ENCODE measurements around the gene CBLL1. TPM values are rescaled to one million over a fixed set of nuclear protein-coding genes. Genes with fewer than 3 reads are reported as not detected.

CBLL1 gene
- total and polyA plus RNA-seq, 2 of the 4 experiments (the other 2 are of a cell fraction) = 15.6 to 19.0 TPM

DNA sequence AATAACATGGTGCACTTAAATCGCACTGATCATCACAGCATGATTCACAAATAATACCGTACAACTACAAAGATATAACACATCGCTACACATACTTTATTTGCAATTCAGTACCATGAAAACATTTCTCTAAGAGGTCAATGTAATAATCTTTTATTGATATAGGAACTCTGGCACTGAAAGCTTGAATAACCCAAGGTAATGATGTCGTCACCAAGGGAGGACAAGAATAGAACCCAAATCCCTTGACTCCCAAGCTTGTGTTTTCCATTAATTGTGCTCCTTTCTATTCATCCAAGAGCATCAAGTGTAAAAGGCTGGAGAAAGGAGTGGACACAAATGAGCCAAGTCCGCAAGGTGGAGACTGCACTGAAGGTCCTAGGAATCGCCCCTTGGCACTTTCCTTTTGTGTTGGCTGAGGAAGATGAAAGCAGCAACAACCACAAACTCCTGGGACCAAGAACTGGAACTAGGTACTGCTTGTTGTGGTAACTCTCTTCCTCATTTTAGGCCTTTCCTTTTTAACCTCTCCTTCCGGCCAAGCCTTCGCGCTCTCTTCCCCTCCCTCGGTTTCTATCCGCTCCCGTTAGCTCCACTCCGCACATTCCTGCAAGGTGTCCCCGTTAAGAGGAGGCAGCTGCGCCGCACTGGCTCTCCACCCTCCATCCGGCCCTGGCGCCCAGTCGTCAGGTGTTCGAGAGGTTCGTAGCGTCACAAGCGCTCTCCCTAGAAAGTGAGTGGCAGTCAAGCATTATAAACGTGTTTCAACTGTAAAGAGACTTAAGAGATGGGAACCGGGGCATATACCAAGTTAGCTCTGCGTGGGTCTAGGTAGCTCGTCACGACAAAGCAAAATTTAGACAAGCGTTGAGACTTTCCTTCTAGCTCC is 1.0 kb upstream of the CBLL1 start:
- Histone ChIP-seq H2AK5ac (ENCODE audit: low read depth, low read length) (0 out of 2 replicates have a peak overlapping the region, but pooled peaks have one; percentile 1), H2AK9ac (replicated peaks; ENCODE audit: low read depth, low read length, poor library complexity) (peak overlapping the region; percentile 89), H3K4me2 (ENCODE audit: low read depth, low read length) (peak overlapping the region; percentile 74), H3K14ac (replicated peaks; ENCODE audit: low read depth, low read length) (peak overlapping the region; percentile 86), H4K91ac (ENCODE audit: insufficient read depth, low read depth, low read length) (peak overlapping the region; percentile 86), H3K4me1 (ENCODE audit: control insufficient read depth, insufficient read depth, low read length) (peaks cover 8% of the 10 kb centered on the region), H3K27ac (ENCODE audit: insufficient read depth, low read length) (peak overlapping the region; percentile 60), H2AFZ (replicated peaks; ENCODE audit: low read length, poor library complexity) (peak overlapping the region; percentile 99), H2BK20ac (ENCODE audit: low read depth, low read length) (peak overlapping the region; percentile 36; the same call in 1 of the 2 replicates), H3K4me3 (ENCODE audit: insufficient read depth, low read depth, low read length) (peak overlapping the region; percentile 54), H3K56ac (ENCODE audit: extremely low read depth, insufficient read depth, low read length) (peak overlapping the region; percentile 46; the same call in 1 of the 2 replicates), H3K9me3 (ENCODE audit: control insufficient read depth, insufficient read depth, low read length) (no peaks in the 10 kb centered on the region), H4K5ac (ENCODE audit: low read depth, low read length) (peak overlapping the region; percentile 93), H3K27me3 (ENCODE audit: control insufficient read depth, insufficient read depth, low read length) (no peaks in the 10 kb centered on the region), H3K36me3 (ENCODE audit: control insufficient read depth, insufficient read depth, low read length) (no peaks in the 10 kb centered on the region), H3K23ac (ENCODE audit: low read depth, low read length) (peak overlapping the region; percentile 96), H3K79me1 (ENCODE audit: low read depth in 1 of 2, low read length in 2 of 2) (peaks cover 11 to 20% of the 10 kb centered on the region in 2 experiments; a peak in 3 of 4 replicates), H4K8ac (ENCODE audit: low read depth in 2 of 2, low read length in 2 of 2) (peak overlapping the region; percentile 96 to 98), H4K20me1 (ENCODE audit: insufficient read depth, low read length) (peaks cover 24% of the 10 kb centered on the region; the same call in 1 of the 2 replicates), H3K4ac (ENCODE audit: low read depth, low read length) (peak overlapping the region; percentile 88), H3K18ac (ENCODE audit: low read depth, low read length) (peak overlapping the region; percentile 6), H3K9me1 (ENCODE audit: insufficient read depth, low read length) (peaks cover 10% of the 10 kb centered on the region), H2BK5ac (ENCODE audit: low read depth, low read length, poor library complexity, severe bottlenecking) (peak overlapping the region; percentile 48), H2BK120ac (ENCODE audit: low read depth, low read length) (peak overlapping the region; percentile 82), H2BK15ac (ENCODE audit: low read depth, low read length) (peak overlapping the region; percentile 69; the same call in 2 of the 3 replicates), H3K9ac (ENCODE audit: low read depth, low read length) (peak overlapping the region; percentile 68)
- DNase-seq (no peak), ATAC-seq (ENCODE audit: low read depth) (peak; percentile 17)
- TF ChIP-seq NFE2L2 (IDR thresholded peaks at IDR 0.05; ENCODE audit: low read depth, low read length) (no peak), POLR2A (IDR thresholded peaks at IDR 0.05; ENCODE audit: low read depth, low read length) (no peak), CEBPB (IDR thresholded peaks at IDR 0.05; ENCODE audit: low read depth, low read length) (no peak), BHLHE40 (IDR thresholded peaks at IDR 0.05; ENCODE audit: low read depth, low read length) (no peak), MAZ (IDR thresholded peaks at IDR 0.05; ENCODE audit: borderline replicate concordance, low read depth, low read length) (no peak), SMC3 (IDR thresholded peaks at IDR 0.05; ENCODE audit: low read depth, low read length) (no peak), CHD1 (IDR thresholded peaks at IDR 0.05; ENCODE audit: low read depth, low read length) (no peak), RCOR1 (IDR thresholded peaks at IDR 0.05; ENCODE audit: insufficient replicate concordance, low read length) (no peak), MAFK (IDR thresholded peaks at IDR 0.05; ENCODE audit: low read depth, low read length) (no peak), MXI1 (IDR thresholded peaks at IDR 0.05; ENCODE audit: borderline replicate concordance, low read depth, low read length) (no peak)
- TF ChIP-seq, protein P1, sequence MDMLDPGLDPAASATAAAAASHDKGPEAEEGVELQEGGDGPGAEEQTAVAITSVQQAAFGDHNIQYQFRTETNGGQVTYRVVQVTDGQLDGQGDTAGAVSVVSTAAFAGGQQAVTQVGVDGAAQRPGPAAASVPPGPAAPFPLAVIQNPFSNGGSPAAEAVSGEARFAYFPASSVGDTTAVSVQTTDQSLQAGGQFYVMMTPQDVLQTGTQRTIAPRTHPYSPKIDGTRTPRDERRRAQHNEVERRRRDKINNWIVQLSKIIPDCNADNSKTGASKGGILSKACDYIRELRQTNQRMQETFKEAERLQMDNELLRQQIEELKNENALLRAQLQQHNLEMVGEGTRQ (IDR thresholded peaks at IDR 0.05; ENCODE audit: low read depth, low read length) = no peak
- in situ Hi-C loops (cut with MboI; ENCODE audit: low sequenced_read_pairs) = loop anchor here (10.0 to 25.0 kb wide), 2 partner anchors 132 to 394 kb away; partner anchors contain the start of gene LAMB4
- BruUV-seq (replicated peaks) = no TSS peak
- dilution Hi-C loops (cut with HindIII; ENCODE audit: low sequenced_read_pairs, unreplicated experiment) = no loop called here
- POLR2A ChIA-PET (ENCODE audit: unreplicated experiment) = no interaction called here
- CTCF ChIA-PET = interaction anchor here (0.6 to 2.2 kb wide), 7 partner anchors 10 to 135 kb away, joined by 3 to 13 read pairs (median 3); no protein-coding TSS in a partner anchor
- WGBS, 2 experiments (ENCODE audit: extremely low coverage in 2 of 2, insufficient read length in 1 of 2) = 2% methylated on average over 13 of the region's 29 CpGs; no CpG with 5 or more reads in 1 of the 2 experiments
- intact Hi-C loops (cut with micrococcal nuclease) = loop anchor here (1.0 to 5.0 kb wide), 4 partner anchors 131 to 404 kb away; partner anchors contain the start of gene BCAP29

Data from IMR-90 (cell line).